H1 (cell line): ENCODE measurements around the gene SLC16A8. TPM values are rescaled to one million over a fixed set of nuclear protein-coding genes. Genes with fewer than 3 reads are reported as not detected.
A peak's percentile ranks its signal among the peaks of the same experiment; 100 is the strongest.

Source experiments
- CTCF ChIA-PET: fragments of 300-600 bp; sonication (Branson Sonifier 250); formaldehyde crosslinking; loops from one replicate; lab custom pipeline; 2021; ENCODE audit not compliant: partially characterized antibody; lab: Charles Lee
- POLR2A ChIA-PET: fragments of 300-600 bp; sonication (Branson Sonifier 250); formaldehyde crosslinking; loops from one replicate; lab custom pipeline; 2021; ENCODE audit warnings: inconsistent platforms; ENCODE audit not compliant: partially characterized antibody; lab: Charles Lee
- DNase-seq, 2 experiments: peaks; one replicate each; pipeline versions ENCODE4 v3.0.0 to v3.0.0-alpha.2; 2010 to 2022; ENCODE audit warnings: low spot score in 2 of 2, low read depth in 1 of 2, mixed read lengths in 1 of 2
- FAIRE-seq: peaks from 2 replicates; lab custom pipeline; 2011; peaks lifted over from hg19 to GRCh38; lab: Jason Lieb, UNC
- H2AFZ ChIP-seq: 2 replicates; pipeline ENCODE4 v1.8.1; 2012; ENCODE audit warnings: low read length, inconsistent platforms
- H2AK5ac ChIP-seq: 2 replicates; pipeline ENCODE4 v1.6.1; 2013; ENCODE audit warnings: low read depth, low read length
- H2BK120ac ChIP-seq: replicated peaks from 2 replicates; pipeline ENCODE3; 2013; ENCODE audit warnings: low read depth, low read length, inconsistent platforms
- H2BK12ac ChIP-seq: 2 replicates; pipeline ENCODE4 v1.6.1; 2013; ENCODE audit warnings: low read depth, low read length
- H2BK15ac ChIP-seq: 2 replicates; pipeline ENCODE4 v1.6.1; 2013; ENCODE audit warnings: low read length
- H2BK20ac ChIP-seq: 2 replicates; pipeline ENCODE4 v1.6.1; 2013; ENCODE audit warnings: low read length
- H2BK5ac ChIP-seq: 2 replicates; pipeline ENCODE4 v1.6.1; 2013; ENCODE audit warnings: low read depth, low read length
- H3K14ac ChIP-seq: 2 replicates; pipeline ENCODE4 v1.6.1; 2013; ENCODE audit warnings: inconsistent platforms; ENCODE audit not compliant: insufficient read length
- H3K18ac ChIP-seq: 2 replicates; pipeline ENCODE4 v1.6.1; 2013; ENCODE audit warnings: low read length; ENCODE audit errors: extremely low read depth
- H3K23ac ChIP-seq: 2 replicates; pipeline ENCODE4 v1.6.1; 2013; ENCODE audit warnings: inconsistent platforms; ENCODE audit not compliant: insufficient read length
- H3K23me2 ChIP-seq: 2 replicates; pipeline ENCODE4 v1.6.1; 2013; ENCODE audit warnings: low read depth, low read length
- H3K27ac ChIP-seq: 2 replicates; pipeline ENCODE4 v1.6.1; 2011; ENCODE audit warnings: low read depth, low read length, inconsistent platforms
- H3K27me3 ChIP-seq, 4 experiments: replicated peaks in 1 of 4; 1 replicate in 1 of 4; 2 replicates in 3 of 4; pipeline versions ENCODE4 v1.6.1 to v1.8.1; 2011 to 2013; ENCODE audit warnings: low read length in 3 of 4, mild to moderate bottlenecking in 3 of 4, inconsistent platforms in 2 of 4, mixed read lengths in 2 of 4, moderate library complexity in 1 of 4; ENCODE audit not compliant: control insufficient read depth in 3 of 4, insufficient read depth in 3 of 4; ENCODE audit errors: extremely low read depth in 1 of 4
- H3K36me3 ChIP-seq, 4 experiments: 2 replicates each; pipeline versions ENCODE4 v1.6.1 to v1.8.1; 2011 to 2013; ENCODE audit warnings: mild to moderate bottlenecking in 4 of 4, low read length in 3 of 4, moderate library complexity in 2 of 4, control low read depth in 1 of 4, inconsistent platforms in 1 of 4; ENCODE audit not compliant: insufficient read depth in 4 of 4, control insufficient read depth in 2 of 4
- H3K4ac ChIP-seq: replicated peaks from 2 replicates; pipeline ENCODE3; 2013; ENCODE audit warnings: low read length, low read depth, mixed read lengths, inconsistent platforms; ENCODE audit not compliant: insufficient read length
- H3K4me1 ChIP-seq, 4 experiments: replicated peaks in 1 of 4; 1 replicate in 1 of 4; 2 replicates in 3 of 4; pipeline versions ENCODE4 v1.6.1 to v1.8.1; 2011 to 2013; ENCODE audit warnings: low read length in 3 of 4, inconsistent platforms in 2 of 4, mixed read lengths in 1 of 4; ENCODE audit not compliant: insufficient read depth in 4 of 4, control insufficient read depth in 3 of 4
- H3K4me2 ChIP-seq, 2 experiments: 2 replicates each; pipeline versions ENCODE4 v1.6.1 to v1.8.1; 2011 to 2013; ENCODE audit warnings: low read depth in 2 of 2, low read length in 2 of 2, control low read depth in 1 of 2, inconsistent platforms in 1 of 2, mild to moderate bottlenecking in 1 of 2; ENCODE audit not compliant: insufficient read depth in 1 of 2
- H3K4me3 ChIP-seq, 4 experiments: fragments of 200-600, 300-600 bp in 1 of 4; sonication (generic), shearing (Covaris generic), sonication (Bioruptor Twin) in 1 of 4; 2 replicates each; pipeline versions ENCODE4 v1.5.1 to v1.8.1; 2011 to 2016; ENCODE audit warnings: low read length in 4 of 4, low read depth in 3 of 4, control low read depth in 2 of 4, inconsistent platforms in 2 of 4, mild to moderate bottlenecking in 2 of 4, mixed read lengths in 1 of 4, moderate library complexity in 1 of 4; ENCODE audit not compliant: insufficient read depth in 2 of 4; ENCODE audit errors: extremely low read depth in 1 of 4
- H3K56ac ChIP-seq: replicated peaks from 2 replicates; pipeline ENCODE3; 2013; ENCODE audit warnings: low read depth, mild to moderate bottlenecking, mixed read lengths, low read length, inconsistent platforms; ENCODE audit not compliant: insufficient read length
- H3K79me1 ChIP-seq: 2 replicates; pipeline ENCODE4 v1.6.1; 2013; ENCODE audit warnings: low read depth, low read length, control low read depth
- H3K79me2 ChIP-seq, 2 experiments: 2 replicates each; pipeline versions ENCODE4 v1.6.1 to v1.8.1; 2012 to 2013; ENCODE audit warnings: low read length in 2 of 2, mild to moderate bottlenecking in 2 of 2, inconsistent platforms in 1 of 2; ENCODE audit not compliant: insufficient read depth in 2 of 2, control insufficient read depth in 1 of 2
- H3K9ac ChIP-seq, 4 experiments: replicated peaks in 1 of 4; 1 replicate in 1 of 4; 2 replicates in 3 of 4; pipeline versions ENCODE4 v1.6.1 to v1.8.1; 2011 to 2013; ENCODE audit warnings: low read depth in 3 of 4, low read length in 3 of 4, control low read depth in 2 of 4, mild to moderate bottlenecking in 2 of 4, moderate library complexity in 2 of 4, inconsistent platforms in 1 of 4; ENCODE audit errors: extremely low read depth in 1 of 4
- H3K9me3 ChIP-seq, 2 experiments: 2 replicates each; pipeline versions ENCODE4 v1.6.1 to v1.8.1; 2012 to 2013; ENCODE audit warnings: mild to moderate bottlenecking in 2 of 2, moderate library complexity in 2 of 2, control low read depth in 1 of 2, inconsistent platforms in 1 of 2, low read depth in 1 of 2, low read length in 1 of 2, mixed read lengths in 1 of 2; ENCODE audit not compliant: insufficient read depth in 2 of 2
- H4K20me1 ChIP-seq, 2 experiments: replicated peaks in 1 of 2; 2 replicates each; pipeline versions ENCODE3 to v1.8.1; 2011 to 2013; ENCODE audit warnings: inconsistent platforms in 2 of 2, low read length in 2 of 2, mild to moderate bottlenecking in 1 of 2; ENCODE audit not compliant: insufficient read depth in 2 of 2, control insufficient read depth in 1 of 2
- H4K5ac ChIP-seq: 2 replicates; pipeline ENCODE4 v1.6.1; 2013; ENCODE audit warnings: low read length, low read depth, mixed read lengths, inconsistent platforms; ENCODE audit not compliant: insufficient read length
- H4K8ac ChIP-seq: 2 replicates; pipeline ENCODE4 v1.8.0; 2013; ENCODE audit warnings: mild to moderate bottlenecking, moderate library complexity, low read length, inconsistent platforms; ENCODE audit not compliant: insufficient read depth; ENCODE audit errors: extremely low read depth
- H4K91ac ChIP-seq: replicated peaks from 2 replicates; pipeline ENCODE3; 2013; ENCODE audit warnings: low read length, mixed read lengths, inconsistent platforms; ENCODE audit not compliant: insufficient read length
- GABPA ChIP-seq: IDR thresholded peaks from 2 replicates; pipeline ENCODE4 v1.6.1; 2011; ENCODE audit warnings: mild to moderate bottlenecking, low read length, moderate library complexity, borderline replicate concordance; ENCODE audit not compliant: insufficient read depth
- KDM1A ChIP-seq: fragments of 200-600, 300-600 bp; sonication (generic); IDR thresholded peaks from 2 replicates; pipeline ENCODE4 v1.7.1; 2016; ENCODE audit warnings: mild to moderate bottlenecking, low read length, borderline replicate concordance
- RAD21 ChIP-seq, 2 experiments: IDR thresholded peaks in 1 of 2; conservative IDR thresholded peaks in 1 of 2; 2 replicates each; pipeline ENCODE4 v1.6.1; 2011; ENCODE audit warnings: low read depth in 2 of 2, low read length in 2 of 2, improper control_type of control experiment in 1 of 2, inconsistent platforms in 1 of 2, mild to moderate bottlenecking in 1 of 2, moderate library complexity in 1 of 2
- TAF7 ChIP-seq: optimal IDR thresholded peaks from 2 replicates; pipeline ENCODE3; 2011; ENCODE audit warnings: low read depth, mild to moderate bottlenecking, inconsistent platforms, low read length, moderate library complexity, borderline replicate concordance
- YY1 ChIP-seq: IDR thresholded peaks from 2 replicates; pipeline ENCODE4 v1.6.1; 2011; ENCODE audit warnings: low read depth, mild to moderate bottlenecking, low read length
- WGBS, 2 experiments: shearing (Covaris generic) in 1 of 2; methylation state at CpG; one replicate each; pipeline versions ENCODE4 v1.1.6 to v1.1.7; 2013 to 2015; ENCODE audit warnings: low lambda C conversion rate in 2 of 2, mixed read lengths in 2 of 2, inconsistent platforms in 1 of 2, low coverage in 1 of 2, missing lambda C conversion rate in 1 of 2; ENCODE audit not compliant: insufficient replicate concordance in 2 of 2, insufficient coverage in 1 of 2, insufficient read length in 1 of 2; ENCODE audit errors: extremely low coverage in 1 of 2, missing lambda C conversion rate in 1 of 2; 5-methylcytosine and 5-hydroxymethylcytosine counted together
- polyA plus RNA-seq, 7 experiments: library from polyadenylated mRNA; depleted of rRNA in 3 of 7; stranded (reverse) in 5 of 7; unstranded in 2 of 7; fragments of >200 nt in 5 of 7; fragments of 200-250 nt in 2 of 7; gene quantifications; 1 replicate in 5 of 7; 2 replicates in 1 of 7; 4 replicates in 1 of 7; pipeline versions ENCODE4 v1.2.1 to v1.2.3, GENCODE V29; 2011 to 2013; ENCODE audit warnings: missing spikeins in 2 of 7, mixed read lengths in 2 of 7
- total RNA-seq: library from RNA; stranded (reverse); fragmentation: NEBNext Ultra II Directional; extraction: Animal tissue kit (Norgen Biotek cat#: 25700); gene quantifications from 2 replicates; pipeline ENCODE4 v1.2.1, GENCODE V29; 2021
- TF ChIP-seq, protein P1 (sequence below), 3 experiments: IDR thresholded peaks; 1 replicate in 2 of 3; 2 replicates in 1 of 3; pipeline versions ENCODE4 v1.5.1 to v1.6.1; 2011; ENCODE audit warnings: low read length in 3 of 3, mild to moderate bottlenecking in 3 of 3, inconsistent platforms in 2 of 3, low read depth in 1 of 3, moderate library complexity in 1 of 3; ENCODE audit not compliant: insufficient read depth in 1 of 3; ENCODE audit errors: control extremely low read depth in 1 of 3

SLC16A8 gene
- total and polyA plus RNA-seq, 2 of the 8 experiments (the other 6 are each of a cell fraction or from before 2014, with no cell fraction given), result 0.70 TPM; not detected in 1

DNA sequence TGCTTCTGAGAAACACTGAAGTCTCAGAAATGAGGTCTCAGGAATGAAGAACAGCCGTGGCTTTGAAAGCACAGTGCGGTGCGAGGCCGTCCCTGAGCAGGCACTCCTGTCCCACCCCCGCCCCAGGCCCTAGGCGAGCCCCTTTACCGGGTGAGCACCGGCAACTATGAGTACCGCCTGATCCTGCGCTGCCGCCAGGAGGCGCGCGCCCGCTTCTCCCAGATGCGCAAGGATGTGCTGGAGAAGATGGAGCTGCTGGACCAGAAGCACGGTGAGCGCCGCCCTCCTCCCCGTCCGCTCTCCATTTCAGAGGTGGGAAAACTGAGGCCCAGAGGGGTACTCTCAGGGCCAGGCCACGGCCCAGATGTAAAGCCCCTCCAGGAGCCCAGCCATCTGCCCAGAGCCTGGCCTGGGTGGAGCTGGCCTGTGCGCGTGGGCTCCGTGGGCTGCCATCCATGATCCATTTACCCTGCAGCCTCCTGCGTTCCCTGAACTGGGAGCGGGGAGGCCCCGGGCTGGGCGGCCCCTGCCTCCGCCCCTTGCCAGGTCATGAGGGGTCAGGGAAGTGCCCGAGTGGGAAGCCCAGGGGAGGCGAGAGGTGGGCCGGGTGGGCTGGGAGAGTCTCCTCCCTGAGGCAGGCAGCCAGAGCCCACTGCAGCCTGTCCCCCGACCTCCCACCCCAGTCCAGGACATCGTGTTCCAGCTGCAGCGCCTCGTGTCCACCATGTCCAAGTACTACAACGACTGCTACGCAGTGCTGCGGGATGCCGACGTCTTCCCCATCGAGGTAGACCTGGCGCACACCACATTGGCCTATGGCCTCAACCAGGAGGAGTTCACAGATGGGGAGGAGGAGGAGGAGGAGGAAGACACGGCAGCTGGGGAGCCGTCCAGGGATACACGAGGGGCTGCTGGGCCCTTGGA is 9.5 kb downstream of the SLC16A8 start:
- Histone ChIP-seq H2AK5ac (no peak overlapping the region), H2BK15ac (no peak overlapping the region), H2BK5ac (no peak overlapping the region), H3K9me3 (no peaks in the 10 kb centered on the region), H3K23me2 (no peaks in the 10 kb centered on the region), H4K8ac (no peak overlapping the region), H3K4me3 (no peak overlapping the region), H3K56ac (no peak overlapping the region), H4K5ac (no peak overlapping the region), H3K9ac (no peak overlapping the region), H3K79me2 (no peaks in the 10 kb centered on the region), H3K4me2 (no peak overlapping the region), H3K36me3 (peaks cover 3 to 13% (median 8%) of the 10 kb centered on the region in 4 experiments; a peak in 7 of 8 replicates), H4K20me1 (peaks cover 0 to 5% of the 10 kb centered on the region in 2 experiments), H3K14ac (no peak overlapping the region), H2BK120ac (no peak overlapping the region), H2AFZ (no peak overlapping the region), H3K27ac (no peak overlapping the region), H2BK20ac (no peak overlapping the region), H3K4ac (no peak overlapping the region), H3K18ac (no peak overlapping the region), H3K23ac (no peak overlapping the region), H3K4me1 (no peaks in the 10 kb centered on the region), H4K91ac (no peak overlapping the region), H3K27me3 (peaks cover 0 to 3% (median 0%) of the 10 kb centered on the region in 4 experiments; a peak in 1 of 7 replicates), H2BK12ac (no peak overlapping the region), H3K79me1 (no peaks in the 10 kb centered on the region)
- CTCF ChIA-PET, result interaction anchor here (0.5 to 12.5 kb wide), 27 partner anchors 9 to 543 kb away, joined by 3 to 264 read pairs (median 4); partner anchors contain the start of genes PICK1 and SLC16A8
- TF ChIP-seq YY1, result peak; percentile 55; the same call in 1 of the 2 replicates
- TF ChIP-seq KDM1A, result 0 out of 2 replicates have a peak, but pooled peaks have one; percentile 16
- peak; percentile 26; the same call in 1 of the 2 replicates for TF ChIP-seq GABPA
- no peak for TF ChIP-seq TAF7
- TF ChIP-seq, protein P1, sequence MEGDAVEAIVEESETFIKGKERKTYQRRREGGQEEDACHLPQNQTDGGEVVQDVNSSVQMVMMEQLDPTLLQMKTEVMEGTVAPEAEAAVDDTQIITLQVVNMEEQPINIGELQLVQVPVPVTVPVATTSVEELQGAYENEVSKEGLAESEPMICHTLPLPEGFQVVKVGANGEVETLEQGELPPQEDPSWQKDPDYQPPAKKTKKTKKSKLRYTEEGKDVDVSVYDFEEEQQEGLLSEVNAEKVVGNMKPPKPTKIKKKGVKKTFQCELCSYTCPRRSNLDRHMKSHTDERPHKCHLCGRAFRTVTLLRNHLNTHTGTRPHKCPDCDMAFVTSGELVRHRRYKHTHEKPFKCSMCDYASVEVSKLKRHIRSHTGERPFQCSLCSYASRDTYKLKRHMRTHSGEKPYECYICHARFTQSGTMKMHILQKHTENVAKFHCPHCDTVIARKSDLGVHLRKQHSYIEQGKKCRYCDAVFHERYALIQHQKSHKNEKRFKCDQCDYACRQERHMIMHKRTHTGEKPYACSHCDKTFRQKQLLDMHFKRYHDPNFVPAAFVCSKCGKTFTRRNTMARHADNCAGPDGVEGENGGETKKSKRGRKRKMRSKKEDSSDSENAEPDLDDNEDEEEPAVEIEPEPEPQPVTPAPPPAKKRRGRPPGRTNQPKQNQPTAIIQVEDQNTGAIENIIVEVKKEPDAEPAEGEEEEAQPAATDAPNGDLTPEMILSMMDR (IDR thresholded peaks at IDR 0.05; ENCODE audit: control extremely low read depth in 1 of 3, insufficient read depth in 1 of 3, low read depth in 1 of 3, low read length in 3 of 3), result peak; percentile 75 to 81 (median 76)
- TF ChIP-seq RAD21 (IDR thresholded peaks at IDR 0.05 in 1 of 2, conservative IDR thresholded peaks at IDR 0.05 in 1 of 2; ENCODE audit: low read depth in 2 of 2, low read length in 2 of 2), result peak; percentile 70 to 79
- DNase-seq (peak in 1 of 2 experiments; percentile 87), FAIRE-seq (no peak)
- POLR2A ChIA-PET, result interaction anchor here (0.8 to 1.8 kb wide), 7 partner anchors 10 to 129 kb away, joined by 3 to 6 read pairs (median 3); partner anchors contain the start of genes PICK1 and SLC16A8
- WGBS, 2 experiments, result 76% methylated on average over 42 of the region's 47 CpGs; no CpG with 5 or more reads in 1 of the 2 experiments
